HCT116 (cell line): Measurements from ENCODE around the gene PEX11G. TPM values are rescaled to one million over a fixed set of nuclear protein-coding genes. Genes with fewer than 3 reads are reported as not detected.

Experiments
- ATAC-seq: fragments of 200-7000 bp; cut with Tn5 transposase; 2 replicates; pipeline ENCODE4 v1.9.1; 2020; ENCODE audit warnings: mild to moderate bottlenecking, moderate library complexity
- BruUV-seq: library from RNA; stranded (reverse); fragments of 400-500 nt; replicated peaks from 2 replicates; lab custom pipeline; 2021; lab: Mats Ljungman, UMichigan
- CTCF ChIA-PET: fragments of 300-600 bp; sonication (Branson Sonifier 250); formaldehyde crosslinking; loops from one replicate; lab custom pipeline; 2021; ENCODE audit warnings: antibody characterized with exemption; lab: Charles Lee
- POLR2A ChIA-PET: fragments of 300-600, 350-600 bp; sonication (Branson Sonifier 250); formaldehyde crosslinking; loops from one replicate; lab custom pipeline; 2021; ENCODE audit warnings: antibody characterized with exemption; lab: Charles Lee
- RAD21 ChIA-PET, 2 experiments: fragments of 300-600 bp; sonication (Branson Sonifier 250); formaldehyde crosslinking; loops; one replicate each; lab custom pipeline; 2023; ENCODE audit warnings: low total read pairs in 2 of 2; ENCODE audit not compliant: uncharacterized antibody in 2 of 2, unreplicated experiment in 2 of 2, low non-redundant PET in 1 of 2; lab: Charles Lee
- DNase-seq: peaks from one replicate; pipeline ENCODE4 v3.0.0-alpha.2; 2010; ENCODE audit warnings: low read depth, low spot score
- H2AFZ ChIP-seq: fragments of 200-600 bp; shearing (Covaris generic), sonication (generic); 2 replicates; pipeline ENCODE4 v1.6.1; 2017; ENCODE audit warnings: low read depth, mixed run types, mixed read lengths, antibody characterized with exemption, low read length; ENCODE audit not compliant: poor library complexity, severe bottlenecking
- H3K27ac ChIP-seq: 2 replicates; pipeline ENCODE4 v1.5.1; 2012; ENCODE audit warnings: low read depth, low read length
- H3K27me3 ChIP-seq: fragments of 200-600 bp; sonication (generic); 2 replicates; pipeline ENCODE4 v1.6.1; 2016; ENCODE audit warnings: mixed run types, low read length, mixed read lengths; ENCODE audit not compliant: insufficient read depth
- H3K36me3 ChIP-seq, 2 experiments: fragments of 200-500 bp in 1 of 2; fragments of 200-600 bp in 1 of 2; sonication (Bioruptor generic) in 1 of 2; sonication (generic) in 1 of 2; 2 replicates each; pipeline versions ENCODE4 v1.5.1 to v1.6.1; 2014 to 2016; ENCODE audit warnings: low read length in 2 of 2, inconsistent platforms in 1 of 2, mixed read lengths in 1 of 2, mixed run types in 1 of 2; ENCODE audit not compliant: insufficient read depth in 2 of 2, control insufficient read depth in 1 of 2
- H3K4me1 ChIP-seq, 2 experiments: fragments of 200-600 bp in 1 of 2; sonication (generic) in 1 of 2; 2 replicates each; pipeline versions ENCODE4 v1.5.1 to v1.6.1; 2012 to 2017; ENCODE audit warnings: low read length in 2 of 2, inconsistent platforms in 1 of 2, mild to moderate bottlenecking in 1 of 2, mixed read lengths in 1 of 2, mixed run types in 1 of 2, moderate library complexity in 1 of 2; ENCODE audit not compliant: insufficient read depth in 2 of 2, control insufficient read depth in 1 of 2
- H3K4me2 ChIP-seq: fragments of 200-600 bp; sonication (generic); 2 replicates; pipeline ENCODE4 v1.6.1; 2017; ENCODE audit warnings: mixed run types, low read length, mixed read lengths
- H3K4me3 ChIP-seq, 2 experiments: fragments of 200-600 bp in 1 of 2; sonication (generic) in 1 of 2; replicated peaks in 1 of 2; 2 replicates each; pipeline ENCODE4 v1.5.1; 2011 to 2016; ENCODE audit warnings: low read length in 2 of 2, control low read depth in 1 of 2, low read depth in 1 of 2, mild to moderate bottlenecking in 1 of 2, mixed read lengths in 1 of 2, mixed run types in 1 of 2
- H3K79me2 ChIP-seq: fragments of 200-600 bp; sonication (generic); 2 replicates; pipeline ENCODE4 v1.6.1; 2017; ENCODE audit warnings: mild to moderate bottlenecking, mixed run types, low read length, moderate library complexity, mixed read lengths; ENCODE audit not compliant: insufficient read depth
- H3K9ac ChIP-seq: fragments of 200-600 bp; sonication (generic); 2 replicates; pipeline ENCODE4 v1.6.1; 2016; ENCODE audit warnings: low read length, mixed read lengths
- H3K9me2 ChIP-seq: fragments of 200-600 bp; sonication (generic), shearing (Covaris generic); 2 replicates; pipeline ENCODE4 v1.6.1; 2017; ENCODE audit warnings: mixed run types, mild to moderate bottlenecking, moderate library complexity; ENCODE audit not compliant: insufficient read depth
- H3K9me3 ChIP-seq, 2 experiments: fragments of 200-500 bp in 1 of 2; fragments of 200-600 bp in 1 of 2; sonication (Bioruptor generic) in 1 of 2; sonication (generic) in 1 of 2; 2 replicates each; pipeline ENCODE4 v1.6.1; 2014 to 2017; ENCODE audit warnings: low read length in 2 of 2, mixed read lengths in 2 of 2, inconsistent platforms in 1 of 2, low read depth in 1 of 2, mild to moderate bottlenecking in 1 of 2, mixed run types in 1 of 2, moderate library complexity in 1 of 2; ENCODE audit not compliant: control insufficient read depth in 1 of 2, insufficient read depth in 1 of 2
- H4K20me1 ChIP-seq: fragments of 200-600 bp; sonication (generic), shearing (Covaris generic); 2 replicates; pipeline ENCODE4 v1.6.1; 2017; ENCODE audit warnings: mixed run types, mild to moderate bottlenecking, moderate library complexity; ENCODE audit not compliant: insufficient read depth
- CEBPB ChIP-seq: IDR thresholded peaks from 2 replicates; pipeline ENCODE4 v1.6.1; 2012; ENCODE audit warnings: low read depth
- CTCF ChIP-seq, 3 experiments: fragments of 200-600 bp in 1 of 3; sonication (generic) in 1 of 3; IDR thresholded peaks in 2 of 3; conservative IDR thresholded peaks in 1 of 3; 2 replicates each; pipeline ENCODE4 v1.5.1; 2012 to 2017; ENCODE audit warnings: low read depth in 2 of 3, low read length in 2 of 3, antibody characterized with exemption in 1 of 3, borderline replicate concordance in 1 of 3, control low read depth in 1 of 3, mild to moderate bottlenecking in 1 of 3, mixed read lengths in 1 of 3, mixed run types in 1 of 3, moderate library complexity in 1 of 3; ENCODE audit not compliant: insufficient read depth in 1 of 3
- EGR1 ChIP-seq: IDR thresholded peaks from 2 replicates; pipeline ENCODE4 v1.6.1; 2012; ENCODE audit warnings: low read depth
- ELF1 ChIP-seq: IDR thresholded peaks from 2 replicates; pipeline ENCODE4 v1.6.1; 2012; ENCODE audit warnings: low read depth, borderline replicate concordance
- MAX ChIP-seq: IDR thresholded peaks from 2 replicates; pipeline ENCODE4 v1.6.1; 2012
- POLR2AphosphoS5 ChIP-seq: IDR thresholded peaks from 2 replicates; pipeline ENCODE4 v1.6.1; 2011; ENCODE audit warnings: mild to moderate bottlenecking, low read depth, low read length, moderate library complexity
- SP1 ChIP-seq: IDR thresholded peaks from 2 replicates; pipeline ENCODE4 v1.6.1; 2012; ENCODE audit warnings: low read depth
- TCF7L2 ChIP-seq: IDR thresholded peaks from 2 replicates; pipeline ENCODE4 v1.7.0; 2011; ENCODE audit warnings: borderline replicate concordance, inconsistent platforms; ENCODE audit not compliant: insufficient read depth, insufficient read length; ENCODE audit errors: extremely low read depth
- YY1 ChIP-seq: IDR thresholded peaks from 2 replicates; pipeline ENCODE4 v1.6.1; 2011; ENCODE audit warnings: low read length, low read depth, moderate library complexity, mild to moderate bottlenecking; ENCODE audit not compliant: insufficient replicate concordance; ENCODE audit errors: extremely low read depth
- ZBTB33 ChIP-seq: IDR thresholded peaks from 2 replicates; pipeline ENCODE4 v1.6.1; 2011; ENCODE audit warnings: mild to moderate bottlenecking, low read length, moderate library complexity; ENCODE audit not compliant: insufficient replicate concordance; ENCODE audit errors: extremely low read depth
- ZNF274 ChIP-seq: fragments of 200-500 bp; sonication (Bioruptor generic); IDR thresholded peaks from 2 replicates; pipeline ENCODE4 v1.6.1; 2014; ENCODE audit warnings: mild to moderate bottlenecking, low read depth, low read length, inconsistent platforms
- intact Hi-C: fragments of 100-400 bp; cut with micrococcal nuclease; formaldehyde crosslinking; loops from 2 replicates; pipeline ENCODE4 v1.10.0; 2022
- total RNA-seq: library from RNA; stranded (reverse); gene quantifications from one replicate; pipeline ENCODE4 v1.2.1, GENCODE V29; 2021; ENCODE audit not compliant: unreplicated experiment

PEX11G gene
- total RNA-seq, 1 experiment from 2014 or later = 6.4 TPM

GRCh38 chr19:7497292-7497691, 8.5 kb upstream of the PEX11G start:
- H3K9me3 ChIP-seq = no peaks in the 10 kb centered on the region
- H3K4me3 ChIP-seq = no peak overlapping the region
- no peak overlapping the region for H3K9ac ChIP-seq
- ChIA-PET POLR2A (interaction anchor here (0.6 kb wide), 1 partner anchor 403 kb away, joined by 3 read pairs; no protein-coding TSS in a partner anchor), RAD21 (interaction anchor here in 1 of 2 experiments (0.5 kb wide), 1 partner anchor 26 kb away, joined by 4 read pairs; no protein-coding TSS in a partner anchor), CTCF (interaction anchor here (1.1 to 1.4 kb wide), 2 partner anchors 10 to 71 kb away, joined by 4 to 10 read pairs; no protein-coding TSS in a partner anchor)
- H3K4me1 ChIP-seq = peaks cover 5 to 22% of the 10 kb centered on the region in 2 experiments
- TF ChIP-seq CTCF (IDR thresholded peaks at IDR 0.05 in 2 of 3, conservative IDR thresholded peaks at IDR 0.05 in 1 of 3; ENCODE audit: borderline replicate concordance in 1 of 3, insufficient read depth in 1 of 3, low read depth in 2 of 3, low read length in 2 of 3) (peak in 2 of 3 experiments; percentile 56 to 64; a peak in 4 of 6 replicates), ZNF274 (no peak), TCF7L2 (no peak), SP1 (no peak)
- H3K27ac ChIP-seq = no peak overlapping the region
- intact Hi-C loops = loop anchor here (5.0 kb wide), 1 partner anchor 105 kb away; no protein-coding TSS in a partner anchor
- no peaks in the 10 kb centered on the region for H3K27me3 ChIP-seq
- no peaks in the 10 kb centered on the region for H3K79me2 ChIP-seq
- DNase-seq (no peak), ATAC-seq (peak; percentile 71)
- H3K9me2 ChIP-seq = no peaks in the 10 kb centered on the region
- no TSS peak for BruUV-seq
- no peak overlapping the region for H3K4me2 ChIP-seq
- H3K36me3 ChIP-seq = no peaks in the 10 kb centered on the region
- H2AFZ ChIP-seq = no peak overlapping the region
- no peaks in the 10 kb centered on the region for H4K20me1 ChIP-seq

DNA sequence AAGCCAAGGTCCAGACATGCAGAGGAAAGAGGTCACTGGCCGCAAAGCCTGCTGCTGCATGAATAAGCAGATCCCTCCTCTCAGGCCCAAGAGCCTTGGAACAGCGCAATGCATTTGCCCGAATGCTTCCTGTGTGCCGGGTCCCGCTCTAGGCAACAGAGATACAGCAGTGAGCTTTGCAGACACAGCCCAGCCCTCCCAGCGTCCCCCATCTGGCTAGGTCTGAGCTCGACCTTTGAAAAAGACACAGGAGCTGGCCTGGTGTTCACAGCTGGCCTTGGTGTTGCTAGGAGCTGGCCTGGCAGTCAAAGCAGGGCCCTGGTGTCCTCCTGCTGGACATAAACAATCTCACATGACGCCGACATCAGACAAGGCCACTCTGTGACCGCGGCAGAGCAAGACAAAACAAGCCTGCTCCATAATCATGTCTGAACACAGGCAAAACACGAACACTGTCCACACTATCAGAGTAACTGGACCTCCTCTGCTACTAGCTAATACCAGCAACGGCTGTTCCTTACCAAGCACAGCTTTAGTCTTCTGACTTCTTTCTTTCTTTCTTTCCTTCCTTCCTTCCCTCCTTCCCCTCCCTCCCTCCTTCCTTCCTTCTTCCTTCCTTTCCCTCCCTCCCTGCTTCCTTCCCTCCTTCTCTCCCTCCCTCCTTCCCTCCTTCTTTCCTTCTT, 5.7 kb upstream of the PEX11G start:
- no TSS peak for BruUV-seq
- ChIA-PET CTCF (no interaction called here), POLR2A (no interaction called here), RAD21 (no interaction called here)
- Histone ChIP-seq H3K36me3 (no peaks in the 10 kb centered on the region), H4K20me1 (no peaks in the 10 kb centered on the region), H3K4me2 (no peak overlapping the region), H3K9me3 (no peaks in the 10 kb centered on the region), H3K27me3 (no peaks in the 10 kb centered on the region), H3K9ac (no peak overlapping the region), H3K9me2 (no peaks in the 10 kb centered on the region), H3K79me2 (no peaks in the 10 kb centered on the region), H2AFZ (no peak overlapping the region), H3K27ac (no peak overlapping the region), H3K4me3 (no peak overlapping the region), H3K4me1 (peaks cover under 1 to 15% of the 10 kb centered on the region in 2 experiments; a peak in 3 of 4 replicates)
- DNase-seq = no peak
- no peak for ATAC-seq
- intact Hi-C loops = loop anchor here (5.0 kb wide), 1 partner anchor 102 kb away; no protein-coding TSS in a partner anchor
- no peak for TF ChIP-seq POLR2AphosphoS5
- no peak for TF ChIP-seq CEBPB
- no peak for TF ChIP-seq MAX
- no peak for TF ChIP-seq EGR1
- TF ChIP-seq SP1 = no peak
- no peak for TF ChIP-seq TCF7L2
- TF ChIP-seq YY1 = no peak
- no peak for TF ChIP-seq ZBTB33
- no peak for TF ChIP-seq ELF1
